Measurements from ENCODE around the gene KCNS1. TPM values are rescaled to one million over a fixed set of nuclear protein-coding genes. Genes with fewer than 3 reads are reported as not detected.
A peak's percentile ranks its signal among the peaks of the same experiment; 100 is the strongest.

Gene KCNS1
- total RNA-seq, 1 experiment from 2014 or later, result not detected

DNA sequence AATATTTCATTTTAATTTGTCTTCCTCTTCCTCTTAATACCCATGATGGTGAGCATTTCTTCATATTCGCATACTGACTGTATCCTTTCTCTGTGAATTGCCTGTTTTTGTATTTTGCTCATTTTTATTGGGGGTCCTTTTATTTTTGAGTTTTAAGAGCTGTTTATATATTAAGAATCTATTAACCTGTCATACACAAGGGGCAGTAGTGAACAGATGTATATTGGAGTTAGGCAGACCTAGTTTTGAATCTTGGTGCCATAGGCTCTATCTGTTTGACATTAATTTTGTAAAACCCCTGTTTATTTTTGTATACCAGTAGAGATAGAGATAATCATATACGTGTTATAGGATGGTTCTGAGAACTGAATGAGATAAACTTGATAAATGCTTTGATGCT lies 17.1 kb upstream of the KCNS1 start:
- H3K4me1 ChIP-seq (ENCODE audit: control insufficient read depth in 1 of 2, insufficient read depth in 2 of 2, low read length in 2 of 2), result no peaks in the 10 kb centered on the region
- no peaks in the 10 kb centered on the region for H3K9me2 ChIP-seq (ENCODE audit: insufficient read depth)
- H3K9me3 ChIP-seq (ENCODE audit: control insufficient read depth in 1 of 2, insufficient read depth in 1 of 2, low read depth in 1 of 2, low read length in 2 of 2), result no peaks in the 10 kb centered on the region
- no peak overlapping the region for H2AFZ ChIP-seq (ENCODE audit: low read depth, low read length, poor library complexity, severe bottlenecking)
- TF ChIP-seq RAD21 (IDR thresholded peaks at IDR 0.05; ENCODE audit: low read depth), result peak; percentile 10; the same call in 1 of the 2 replicates
- TF ChIP-seq, protein P1, sequence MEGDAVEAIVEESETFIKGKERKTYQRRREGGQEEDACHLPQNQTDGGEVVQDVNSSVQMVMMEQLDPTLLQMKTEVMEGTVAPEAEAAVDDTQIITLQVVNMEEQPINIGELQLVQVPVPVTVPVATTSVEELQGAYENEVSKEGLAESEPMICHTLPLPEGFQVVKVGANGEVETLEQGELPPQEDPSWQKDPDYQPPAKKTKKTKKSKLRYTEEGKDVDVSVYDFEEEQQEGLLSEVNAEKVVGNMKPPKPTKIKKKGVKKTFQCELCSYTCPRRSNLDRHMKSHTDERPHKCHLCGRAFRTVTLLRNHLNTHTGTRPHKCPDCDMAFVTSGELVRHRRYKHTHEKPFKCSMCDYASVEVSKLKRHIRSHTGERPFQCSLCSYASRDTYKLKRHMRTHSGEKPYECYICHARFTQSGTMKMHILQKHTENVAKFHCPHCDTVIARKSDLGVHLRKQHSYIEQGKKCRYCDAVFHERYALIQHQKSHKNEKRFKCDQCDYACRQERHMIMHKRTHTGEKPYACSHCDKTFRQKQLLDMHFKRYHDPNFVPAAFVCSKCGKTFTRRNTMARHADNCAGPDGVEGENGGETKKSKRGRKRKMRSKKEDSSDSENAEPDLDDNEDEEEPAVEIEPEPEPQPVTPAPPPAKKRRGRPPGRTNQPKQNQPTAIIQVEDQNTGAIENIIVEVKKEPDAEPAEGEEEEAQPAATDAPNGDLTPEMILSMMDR (IDR thresholded peaks at IDR 0.05 in 2 of 3, conservative IDR thresholded peaks at IDR 0.05 in 1 of 3; ENCODE audit: borderline replicate concordance in 1 of 3, insufficient read depth in 1 of 3, low read depth in 2 of 3, low read length in 2 of 3), result peak in 2 of 3 experiments; percentile 5 to 43; a peak in 1 of 6 replicates
- TF ChIP-seq, protein P2, sequence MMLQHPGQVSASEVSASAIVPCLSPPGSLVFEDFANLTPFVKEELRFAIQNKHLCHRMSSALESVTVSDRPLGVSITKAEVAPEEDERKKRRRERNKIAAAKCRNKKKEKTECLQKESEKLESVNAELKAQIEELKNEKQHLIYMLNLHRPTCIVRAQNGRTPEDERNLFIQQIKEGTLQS (IDR thresholded peaks at IDR 0.05), result no peak
- ChIA-PET RAD21 (ENCODE audit: low non-redundant PET in 1 of 2, low total read pairs in 2 of 2, uncharacterized antibody in 2 of 2, unreplicated experiment in 2 of 2) (no interaction called here), POLR2A (interaction anchor here (1.1 kb wide), 1 partner anchor 21 kb away, joined by 3 read pairs; no protein-coding TSS in a partner anchor), CTCF (interaction anchor here (0.5 to 1.8 kb wide), 9 partner anchors 9 to 176 kb away, joined by 3 to 7 read pairs (median 3); no protein-coding TSS in a partner anchor)
- no peaks in the 10 kb centered on the region for H4K20me1 ChIP-seq (ENCODE audit: insufficient read depth)
- H3K79me2 ChIP-seq (ENCODE audit: insufficient read depth, low read length), result no peaks in the 10 kb centered on the region
- intact Hi-C loops (cut with micrococcal nuclease), result no loop called here
- H3K36me3 ChIP-seq (ENCODE audit: control insufficient read depth in 1 of 2, insufficient read depth in 2 of 2, low read length in 2 of 2), result no peaks in the 10 kb centered on the region
- DNase-seq (ENCODE audit: low read depth, low spot score), result no peak
- no peak overlapping the region for H3K4me2 ChIP-seq (ENCODE audit: low read length)
- ATAC-seq, result peak; percentile 66
- H3K27me3 ChIP-seq (ENCODE audit: insufficient read depth, low read length), result no peaks in the 10 kb centered on the region; the same call in 1 of the 2 replicates
- no peak overlapping the region for H3K9ac ChIP-seq (ENCODE audit: low read length)
- H3K4me3 ChIP-seq (replicated peaks in 1 of 2; ENCODE audit: low read depth in 1 of 2, low read length in 2 of 2), result no peak overlapping the region
- no peak overlapping the region for H3K27ac ChIP-seq (ENCODE audit: low read depth, low read length)
- BruUV-seq (replicated peaks), result no TSS peak

DNA sequence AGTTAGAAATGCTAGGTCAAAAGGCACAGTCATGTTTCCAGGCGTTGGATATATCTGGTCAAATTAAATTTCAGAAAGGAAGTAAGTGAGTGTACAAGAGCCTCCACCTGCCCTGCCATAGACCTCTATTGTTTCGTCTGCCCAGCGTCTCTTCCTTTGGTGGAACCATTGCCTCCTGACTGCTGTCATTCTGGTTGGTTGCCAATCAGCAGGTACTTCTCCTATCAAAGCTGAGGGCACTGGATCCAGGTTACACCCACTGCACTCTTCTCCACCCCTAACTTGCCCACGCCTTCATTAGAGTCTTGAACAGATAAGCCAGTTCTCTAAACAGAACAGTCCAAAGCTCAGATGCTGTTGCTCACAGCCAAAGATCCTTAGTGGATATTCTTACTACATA lies 16.7 kb upstream of the KCNS1 start:
- no peak overlapping the region for H3K4me2 ChIP-seq (ENCODE audit: low read length)
- no TSS peak for BruUV-seq (replicated peaks)
- ChIA-PET POLR2A (interaction anchor here (1.1 kb wide), 1 partner anchor 21 kb away, joined by 3 read pairs; no protein-coding TSS in a partner anchor), RAD21 (ENCODE audit: low non-redundant PET in 1 of 2, low total read pairs in 2 of 2, uncharacterized antibody in 2 of 2, unreplicated experiment in 2 of 2) (no interaction called here), CTCF (interaction anchor here (0.5 to 1.8 kb wide), 9 partner anchors 8 to 176 kb away, joined by 3 to 7 read pairs (median 3); no protein-coding TSS in a partner anchor)
- ATAC-seq (peak; percentile 71), DNase-seq (ENCODE audit: low read depth, low spot score) (no peak)
- no peaks in the 10 kb centered on the region for H3K9me2 ChIP-seq (ENCODE audit: insufficient read depth)
- TF ChIP-seq EZH2phosphoT487 (IDR thresholded peaks at IDR 0.05; ENCODE audit: borderline replicate concordance) (no peak), RAD21 (IDR thresholded peaks at IDR 0.05; ENCODE audit: low read depth) (no peak), ELF1 (IDR thresholded peaks at IDR 0.05; ENCODE audit: borderline replicate concordance, low read depth) (no peak), POLR2A (IDR thresholded peaks at IDR 0.05; ENCODE audit: borderline replicate concordance, extremely low read depth, insufficient read depth, insufficient read length) (no peak), ZFX (IDR thresholded peaks at IDR 0.05) (no peak), POLR2AphosphoS5 (IDR thresholded peaks at IDR 0.05; ENCODE audit: low read depth, low read length) (no peak), EGR1 (IDR thresholded peaks at IDR 0.05; ENCODE audit: low read depth) (no peak), SIN3A (IDR thresholded peaks at IDR 0.05; ENCODE audit: low read depth) (no peak)
- TF ChIP-seq, protein P3, sequence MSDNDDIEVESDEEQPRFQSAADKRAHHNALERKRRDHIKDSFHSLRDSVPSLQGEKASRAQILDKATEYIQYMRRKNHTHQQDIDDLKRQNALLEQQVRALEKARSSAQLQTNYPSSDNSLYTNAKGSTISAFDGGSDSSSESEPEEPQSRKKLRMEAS (IDR thresholded peaks at IDR 0.05), result no peak
- no peak overlapping the region for H3K9ac ChIP-seq (ENCODE audit: low read length)
- no peaks in the 10 kb centered on the region for H4K20me1 ChIP-seq (ENCODE audit: insufficient read depth)
- no peaks in the 10 kb centered on the region for H3K36me3 ChIP-seq (ENCODE audit: control insufficient read depth in 1 of 2, insufficient read depth in 2 of 2, low read length in 2 of 2)
- H3K79me2 ChIP-seq (ENCODE audit: insufficient read depth, low read length), result no peaks in the 10 kb centered on the region
- intact Hi-C loops (cut with micrococcal nuclease), result no loop called here
- no peak overlapping the region for H3K4me3 ChIP-seq (replicated peaks in 1 of 2; ENCODE audit: low read depth in 1 of 2, low read length in 2 of 2)
- H3K9me3 ChIP-seq (ENCODE audit: control insufficient read depth in 1 of 2, insufficient read depth in 1 of 2, low read depth in 1 of 2, low read length in 2 of 2), result no peaks in the 10 kb centered on the region
- H3K4me1 ChIP-seq (ENCODE audit: control insufficient read depth in 1 of 2, insufficient read depth in 2 of 2, low read length in 2 of 2), result no peaks in the 10 kb centered on the region
- H3K27me3 ChIP-seq (ENCODE audit: insufficient read depth, low read length), result no peaks in the 10 kb centered on the region; the same call in 1 of the 2 replicates
- H2AFZ ChIP-seq (ENCODE audit: low read depth, low read length, poor library complexity, severe bottlenecking), result no peak overlapping the region
- H3K27ac ChIP-seq (ENCODE audit: low read depth, low read length), result no peak overlapping the region

Data from HCT116 (cell line).